ENCODE data around the gene SLC7A11.

DNA sequence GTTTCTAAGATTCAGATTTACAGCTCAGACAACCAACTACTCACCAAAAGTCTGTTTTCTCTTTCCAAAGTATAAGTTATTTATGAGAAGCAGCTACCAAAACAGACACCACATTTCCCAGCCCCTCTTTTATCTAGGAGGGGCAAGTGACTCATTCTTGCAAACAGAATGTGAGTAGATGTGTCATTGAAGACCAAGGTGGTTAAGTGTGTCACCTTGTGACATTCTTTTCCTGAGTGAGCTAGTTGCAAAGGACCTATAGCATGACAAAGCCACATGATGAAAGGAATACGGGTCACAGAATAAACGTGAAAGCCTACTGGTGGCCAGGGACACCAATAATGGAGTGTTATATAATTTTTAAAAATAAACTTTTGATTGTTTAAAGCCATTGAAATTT is 50.0 kb downstream of the SLC7A11 start:
- TF ChIP-seq, protein P1, sequence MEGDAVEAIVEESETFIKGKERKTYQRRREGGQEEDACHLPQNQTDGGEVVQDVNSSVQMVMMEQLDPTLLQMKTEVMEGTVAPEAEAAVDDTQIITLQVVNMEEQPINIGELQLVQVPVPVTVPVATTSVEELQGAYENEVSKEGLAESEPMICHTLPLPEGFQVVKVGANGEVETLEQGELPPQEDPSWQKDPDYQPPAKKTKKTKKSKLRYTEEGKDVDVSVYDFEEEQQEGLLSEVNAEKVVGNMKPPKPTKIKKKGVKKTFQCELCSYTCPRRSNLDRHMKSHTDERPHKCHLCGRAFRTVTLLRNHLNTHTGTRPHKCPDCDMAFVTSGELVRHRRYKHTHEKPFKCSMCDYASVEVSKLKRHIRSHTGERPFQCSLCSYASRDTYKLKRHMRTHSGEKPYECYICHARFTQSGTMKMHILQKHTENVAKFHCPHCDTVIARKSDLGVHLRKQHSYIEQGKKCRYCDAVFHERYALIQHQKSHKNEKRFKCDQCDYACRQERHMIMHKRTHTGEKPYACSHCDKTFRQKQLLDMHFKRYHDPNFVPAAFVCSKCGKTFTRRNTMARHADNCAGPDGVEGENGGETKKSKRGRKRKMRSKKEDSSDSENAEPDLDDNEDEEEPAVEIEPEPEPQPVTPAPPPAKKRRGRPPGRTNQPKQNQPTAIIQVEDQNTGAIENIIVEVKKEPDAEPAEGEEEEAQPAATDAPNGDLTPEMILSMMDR (IDR thresholded peaks at IDR 0.05; ENCODE audit: low read length) = no peak
- no peak for TF ChIP-seq EZH2phosphoT487 (IDR thresholded peaks at IDR 0.05; ENCODE audit: low read length)

All from MM.1S (cell line).